HepG2 (cell line): ENCODE data around the gene CALCB. TPM values are rescaled to one million over a fixed set of nuclear protein-coding genes. Genes with fewer than 3 reads are reported as not detected.

Experiments
- ATAC-seq: fragments of 200-7000 bp; cut with Tn5 transposase; 3 replicates; pipeline ENCODE4 v1.9.1; 2020; ENCODE audit warnings: mild to moderate bottlenecking, moderate library complexity
- BruUV-seq: library from RNA; stranded (reverse); fragments of 400-500 nt; replicated peaks from 2 replicates; lab custom pipeline; 2021; lab: Mats Ljungman, UMichigan
- CTCF ChIA-PET: fragments of 300-600 bp; formaldehyde crosslinking; extraction: SDS; loops from one replicate; lab custom pipeline; 2021; ENCODE audit warnings: low total read pairs, inconsistent platforms, low intra/inter-chr PET ratio; lab: Yijun Ruan, JAX
- POLR2A ChIA-PET: fragments of 350-600 bp; sonication (Branson Sonifier 250); formaldehyde crosslinking; loops from one replicate; lab custom pipeline; 2020; ENCODE audit warnings: antibody characterized with exemption, inconsistent platforms; lab: Yijun Ruan, JAX
- DNase-seq: peaks from one replicate; pipeline ENCODE4 v3.0.0-alpha.2; 2015; ENCODE audit warnings: low spot score
- FAIRE-seq: peaks from 3 replicates; lab custom pipeline; 2011; peaks lifted over from hg19 to GRCh38; lab: Jason Lieb, UNC
- H2AFZ ChIP-seq: one replicate; pipeline ENCODE4 v1.6.1; 2011; ENCODE audit warnings: low read length, inconsistent platforms
- H3K27ac ChIP-seq: fragments of 300-600 bp; 3 replicates; pipeline ENCODE4 v1.8.0; 2011; ENCODE audit warnings: mixed run types, mild to moderate bottlenecking, mixed read lengths, low read length, inconsistent platforms; ENCODE audit not compliant: insufficient read depth; ENCODE audit errors: extremely low read length
- H3K27me3 ChIP-seq, 2 experiments: fragments of 200-600 bp in 1 of 2; 2 replicates in 1 of 2; 3 replicates in 1 of 2; pipeline versions ENCODE4 v1.6.0 to v1.8.0; 2011; ENCODE audit warnings: low read length in 2 of 2, mild to moderate bottlenecking in 2 of 2, moderate library complexity in 2 of 2, inconsistent platforms in 1 of 2; ENCODE audit not compliant: insufficient read depth in 2 of 2, control insufficient read depth in 1 of 2
- H3K36me3 ChIP-seq, 2 experiments: fragments of 200-600 bp in 1 of 2; replicated peaks in 1 of 2; 2 replicates in 1 of 2; 3 replicates in 1 of 2; pipeline versions ENCODE4 v1.5.1 to v1.8.0; 2011; ENCODE audit warnings: low read length in 2 of 2, inconsistent platforms in 1 of 2; ENCODE audit not compliant: insufficient read depth in 2 of 2, control insufficient read depth in 1 of 2
- H3K4me1 ChIP-seq: 2 replicates; pipeline ENCODE4 v1.5.1; 2012; ENCODE audit warnings: low read length, inconsistent platforms; ENCODE audit not compliant: insufficient read depth
- H3K4me2 ChIP-seq: 2 replicates; pipeline ENCODE4 v1.6.0; 2011; ENCODE audit warnings: low read depth, low read length, inconsistent platforms
- H3K4me3 ChIP-seq, 3 experiments: fragments of 200-600 bp in 1 of 3; sonication (generic), shearing (Covaris generic) in 1 of 3; replicated peaks in 1 of 3; 2 replicates each; pipeline ENCODE4 v1.5.1; 2011 to 2016; ENCODE audit warnings: low read length in 3 of 3, inconsistent platforms in 2 of 3, low read depth in 2 of 3, mild to moderate bottlenecking in 2 of 3, control low read depth in 1 of 3, mixed read lengths in 1 of 3; ENCODE audit not compliant: insufficient read depth in 1 of 3
- H3K79me2 ChIP-seq: one replicate; pipeline ENCODE4 v1.6.1; 2011; ENCODE audit warnings: low read length, inconsistent platforms; ENCODE audit not compliant: insufficient read depth
- H3K9ac ChIP-seq: 2 replicates; pipeline ENCODE4 v1.6.0; 2011; ENCODE audit warnings: mild to moderate bottlenecking, low read depth, low read length, inconsistent platforms; ENCODE audit not compliant: insufficient read depth
- H3K9me3 ChIP-seq: 2 replicates; pipeline ENCODE4 v1.5.1; 2012; ENCODE audit warnings: mild to moderate bottlenecking, low read length
- H4K20me1 ChIP-seq: 2 replicates; pipeline ENCODE4 v1.6.0; 2011; ENCODE audit warnings: inconsistent platforms, mild to moderate bottlenecking, low read length, moderate library complexity; ENCODE audit not compliant: insufficient read depth
- CHD2 ChIP-seq: IDR thresholded peaks from 2 replicates; pipeline ENCODE4 v1.6.1; 2011; ENCODE audit warnings: low read depth, low read length, improper control_type of control experiment
- EZH2 ChIP-seq: conservative IDR thresholded peaks from 2 replicates; pipeline ENCODE4 v1.6.1; 2012; ENCODE audit warnings: mild to moderate bottlenecking, low read depth, low read length, moderate library complexity
- MIXL1 ChIP-seq: IDR thresholded peaks from 2 replicates; pipeline ENCODE4 v1.6.1; 2016
- NR2F1 ChIP-seq, 2 experiments: fragments of 450-650 bp in 1 of 2; formaldehyde crosslinking in 1 of 2; IDR thresholded peaks; 2 replicates each; pipeline versions ENCODE4 v1.5.0 to v1.6.1; 2016 to 2020; ENCODE audit warnings: mild to moderate bottlenecking in 1 of 2, missing compliant biosample characterization in 1 of 2, missing genetic modification reagents in 1 of 2, moderate library complexity in 1 of 2
- POLR2A ChIP-seq, 2 experiments: IDR thresholded peaks; 2 replicates each; pipeline ENCODE4 v1.6.1; 2011; ENCODE audit warnings: low read depth in 2 of 2, low read length in 2 of 2, mild to moderate bottlenecking in 1 of 2, moderate library complexity in 1 of 2; ENCODE audit not compliant: insufficient read depth in 1 of 2
- SMAD3 ChIP-seq: sonication (generic); formaldehyde crosslinking; IDR thresholded peaks from 2 replicates; pipeline ENCODE4 v1.4.0; 2020; ENCODE audit warnings: missing genetic modification reagents
- ZNF124 ChIP-seq: sonication (generic); formaldehyde crosslinking; IDR thresholded peaks from 2 replicates; pipeline ENCODE4 v1.4.0; 2020; ENCODE audit warnings: missing genetic modification reagents
- ZNF326 ChIP-seq: sonication (generic); formaldehyde crosslinking; IDR thresholded peaks from 2 replicates; pipeline ENCODE4 v1.4.0; 2020; ENCODE audit warnings: missing genetic modification reagents, borderline replicate concordance
- WGBS: methylation state at CpG from one replicate; pipeline ENCODE4 v1.1.6; 2017; ENCODE audit warnings: low lambda C conversion rate; 5-methylcytosine and 5-hydroxymethylcytosine counted together
- in situ Hi-C: cut with HindIII; loops from 2 replicates; pipeline ENCODE4 v1.10.0; 2017; ENCODE audit warnings: low pct_unique_long_range_greater_than_20kb; ENCODE audit not compliant: extremely low pct_ligation_motif_present
- intact Hi-C: fragments of 100-400 bp; cut with micrococcal nuclease; formaldehyde crosslinking; loops from one replicate; pipeline ENCODE4 v1.10.0; 2022; ENCODE audit not compliant: unreplicated experiment
- polyA plus RNA-seq, 8 experiments: library from polyadenylated mRNA; depleted of rRNA in 3 of 8; stranded (reverse) in 7 of 8; unstranded in 1 of 8; fragments of >200 nt; fragmentation: Illumina TruSeq in 4 of 8; extraction: Trizol in 4 of 8; gene quantifications; 2 replicates each; pipeline versions ENCODE4 v1.2.1 to v1.2.3, GENCODE V29; 2011 to 2016; ENCODE audit warnings: low read depth in 4 of 8, missing spikeins in 1 of 8, mixed read lengths in 1 of 8; ENCODE audit not compliant: insufficient read depth in 1 of 8
- total RNA-seq, 5 experiments: library from RNA; depleted of rRNA; stranded (reverse); fragments of >200 nt; fragmentation: Illumina TruSeq; extraction: Trizol; gene quantifications; 2 replicates each; pipeline ENCODE4 v1.2.3, GENCODE V29; 2016; ENCODE audit warnings: low read depth in 1 of 5
- TF ChIP-seq, protein P1 (sequence below): sonication (generic); formaldehyde crosslinking; IDR thresholded peaks from 2 replicates; pipeline ENCODE4 v1.4.0; 2020; ENCODE audit warnings: missing genetic modification reagents, borderline replicate concordance

CALCB gene
- total and polyA plus RNA-seq, 2 of the 13 experiments (the other 11 are each of a cell fraction or from before 2014, with no cell fraction given), result not detected

DNA sequence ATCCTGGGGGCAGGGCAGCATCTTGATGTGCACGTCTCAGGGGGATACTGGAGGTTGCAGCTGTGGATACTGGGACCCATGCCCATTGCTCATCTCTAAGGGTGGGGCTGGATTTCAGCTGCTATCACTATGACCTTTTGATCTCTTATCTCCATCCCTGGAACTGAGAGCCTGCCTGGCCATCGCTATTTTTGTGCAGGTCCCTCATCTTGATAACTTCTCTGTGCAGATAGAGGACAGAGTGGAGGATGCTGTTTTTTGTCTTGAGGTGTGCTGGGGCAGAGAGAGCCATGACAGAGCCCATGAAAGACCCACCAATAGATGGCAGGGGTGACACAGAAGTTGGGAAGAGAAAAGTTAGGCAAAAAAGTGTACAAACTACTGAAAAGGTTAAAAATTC lies 36.2 kb downstream of the CALCB start:
- H2AFZ ChIP-seq, result no peak overlapping the region
- ATAC-seq (no peak), DNase-seq (no peak), FAIRE-seq (no peak)
- no peak overlapping the region for H3K4me3 ChIP-seq
- TF ChIP-seq EZH2 (no peak), NR2F1 (CRISPR knock-in tag; IDR thresholded peaks at IDR 0.05) (no peak), POLR2A (IDR thresholded peaks at IDR 0.05; ENCODE audit: insufficient read depth in 1 of 2, low read depth in 2 of 2, low read length in 2 of 2) (no peak), ZNF326 (CRISPR knock-in tag) (no peak), CHD2 (no peak), SMAD3 (CRISPR knock-in tag) (no peak), MIXL1 (CRISPR knock-in tag) (no peak), ZNF124 (CRISPR knock-in tag) (no peak)
- TF ChIP-seq, protein P1, sequence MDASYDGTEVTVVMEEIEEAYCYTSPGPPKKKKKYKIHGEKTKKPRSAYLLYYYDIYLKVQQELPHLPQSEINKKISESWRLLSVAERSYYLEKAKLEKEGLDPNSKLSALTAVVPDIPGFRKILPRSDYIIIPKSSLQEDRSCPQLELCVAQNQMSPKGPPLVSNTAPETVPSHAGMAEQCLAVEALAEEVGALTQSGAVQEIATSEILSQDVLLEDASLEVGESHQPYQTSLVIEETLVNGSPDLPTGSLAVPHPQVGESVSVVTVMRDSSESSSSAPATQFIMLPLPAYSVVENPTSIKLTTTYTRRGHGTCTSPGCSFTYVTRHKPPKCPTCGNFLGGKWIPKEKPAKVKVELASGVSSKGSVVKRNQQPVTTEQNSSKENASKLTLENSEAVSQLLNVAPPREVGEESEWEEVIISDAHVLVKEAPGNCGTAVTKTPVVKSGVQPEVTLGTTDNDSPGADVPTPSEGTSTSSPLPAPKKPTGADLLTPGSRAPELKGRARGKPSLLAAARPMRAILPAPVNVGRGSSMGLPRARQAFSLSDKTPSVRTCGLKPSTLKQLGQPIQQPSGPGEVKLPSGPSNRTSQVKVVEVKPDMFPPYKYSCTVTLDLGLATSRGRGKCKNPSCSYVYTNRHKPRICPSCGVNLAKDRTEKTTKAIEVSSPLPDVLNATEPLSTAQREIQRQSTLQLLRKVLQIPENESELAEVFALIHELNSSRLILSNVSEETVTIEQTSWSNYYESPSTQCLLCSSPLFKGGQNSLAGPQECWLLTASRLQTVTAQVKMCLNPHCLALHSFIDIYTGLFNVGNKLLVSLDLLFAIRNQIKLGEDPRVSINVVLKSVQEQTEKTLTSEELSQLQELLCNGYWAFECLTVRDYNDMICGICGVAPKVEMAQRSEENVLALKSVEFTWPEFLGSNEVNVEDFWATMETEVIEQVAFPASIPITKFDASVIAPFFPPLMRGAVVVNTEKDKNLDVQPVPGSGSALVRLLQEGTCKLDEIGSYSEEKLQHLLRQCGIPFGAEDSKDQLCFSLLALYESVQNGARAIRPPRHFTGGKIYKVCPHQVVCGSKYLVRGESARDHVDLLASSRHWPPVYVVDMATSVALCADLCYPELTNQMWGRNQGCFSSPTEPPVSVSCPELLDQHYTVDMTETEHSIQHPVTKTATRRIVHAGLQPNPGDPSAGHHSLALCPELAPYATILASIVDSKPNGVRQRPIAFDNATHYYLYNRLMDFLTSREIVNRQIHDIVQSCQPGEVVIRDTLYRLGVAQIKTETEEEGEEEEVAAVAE (CRISPR knock-in tag), result no peak
- H3K9me3 ChIP-seq, result no peaks in the 10 kb centered on the region
- intact Hi-C loops (no loop called here), in situ Hi-C loops (no loop called here)
- no peak overlapping the region for H3K27ac ChIP-seq
- H4K20me1 ChIP-seq, result no peaks in the 10 kb centered on the region
- BruUV-seq, result no TSS peak
- H3K4me2 ChIP-seq, result no peak overlapping the region
- no peaks in the 10 kb centered on the region for H3K36me3 ChIP-seq
- H3K27me3 ChIP-seq, result no peaks in the 10 kb centered on the region
- H3K9ac ChIP-seq, result no peak overlapping the region
- H3K79me2 ChIP-seq, result no peaks in the 10 kb centered on the region
- ChIA-PET POLR2A (no interaction called here), CTCF (no interaction called here)
- H3K4me1 ChIP-seq, result no peaks in the 10 kb centered on the region
- WGBS, result 0% methylated on average over 2 of the region's 2 CpGs
